ENCODE results near the gene CD82.

CD82 gene

GRCh38 chr11:44528103-44528502 lies 37.4 kb upstream of the CD82 start:
- CTCF ChIA-PET = interaction anchor here (0.6 to 1.0 kb wide), 2 partner anchors 11 to 82 kb away, joined by 3 read pairs; no protein-coding TSS in a partner anchor
- H3K36me3 Mint-ChIP-seq = no peaks in the 10 kb centered on the region
- H3K27ac Mint-ChIP-seq = no peak overlapping the region
- H3K4me3 Mint-ChIP-seq = no peak overlapping the region
- peaks cover 17% of the 10 kb centered on the region for H3K27me3 Mint-ChIP-seq
- no peak for DNase-seq
- peaks cover 26% of the 10 kb centered on the region for H3K4me1 Mint-ChIP-seq
- H3K9me3 Mint-ChIP-seq = no peaks in the 10 kb centered on the region

GRCh38 chr11:44528581-44528980 lies 36.9 kb upstream of the CD82 start:
- Mint-ChIP-seq H3K27ac (no peak overlapping the region), H3K36me3 (no peaks in the 10 kb centered on the region), H3K4me3 (no peak overlapping the region), H3K9me3 (no peaks in the 10 kb centered on the region), H3K27me3 (peaks cover 13% of the 10 kb centered on the region), H3K4me1 (peaks cover 25% of the 10 kb centered on the region)
- CTCF ChIA-PET = no interaction called here
- no peak for DNase-seq

GRCh38 chr11:44529895-44530412 lies 35.5 kb upstream of the CD82 start:
- no peak for DNase-seq
- Mint-ChIP-seq H3K36me3 (no peaks in the 10 kb centered on the region), H3K27ac (peak overlapping the region; percentile 92), H3K27me3 (peaks cover 19% of the 10 kb centered on the region), H3K4me3 (no peak overlapping the region), H3K9me3 (no peaks in the 10 kb centered on the region), H3K4me1 (peaks cover 26% of the 10 kb centered on the region)
- CTCF ChIA-PET = interaction anchor here (0.9 kb wide), 1 partner anchor 15 kb away, joined by 4 read pairs; no protein-coding TSS in a partner anchor

- CTCF ChIA-PET = interaction anchor here (0.9 kb wide), 1 partner anchor 15 kb away, joined by 4 read pairs; no protein-coding TSS in a partner anchor
- H3K27me3 Mint-ChIP-seq = peaks cover 18% of the 10 kb centered on the region
- H3K27ac Mint-ChIP-seq = peak overlapping the region; percentile 92
- H3K36me3 Mint-ChIP-seq = no peaks in the 10 kb centered on the region
- no peak overlapping the region for H3K4me3 Mint-ChIP-seq
- DNase-seq = peak; percentile 54
- no peaks in the 10 kb centered on the region for H3K9me3 Mint-ChIP-seq
- peaks cover 26% of the 10 kb centered on the region for H3K4me1 Mint-ChIP-seq
Observed at GRCh38 chr11:44530413-44531115, 34.9 kb upstream of the CD82 start.

GRCh38 chr11:44531116-44531504 lies 34.4 kb upstream of the CD82 start:
- CTCF ChIA-PET = interaction anchor here (0.9 kb wide), 1 partner anchor 14 kb away, joined by 4 read pairs; no protein-coding TSS in a partner anchor
- no peaks in the 10 kb centered on the region for H3K36me3 Mint-ChIP-seq
- peaks cover 18% of the 10 kb centered on the region for H3K27me3 Mint-ChIP-seq
- no peak for DNase-seq
- no peaks in the 10 kb centered on the region for H3K9me3 Mint-ChIP-seq
- no peak overlapping the region for H3K4me3 Mint-ChIP-seq
- H3K4me1 Mint-ChIP-seq = peaks cover 26% of the 10 kb centered on the region
- no peak overlapping the region for H3K27ac Mint-ChIP-seq

- H3K27ac Mint-ChIP-seq = no peak overlapping the region
- CTCF ChIA-PET = interaction anchor here (1.4 to 1.7 kb wide), 2 partner anchors 8 to 15 kb away, joined by 4 read pairs; no protein-coding TSS in a partner anchor
- peaks cover 18% of the 10 kb centered on the region for H3K27me3 Mint-ChIP-seq
- no peaks in the 10 kb centered on the region for H3K9me3 Mint-ChIP-seq
- no peak for DNase-seq
- no peaks in the 10 kb centered on the region for H3K36me3 Mint-ChIP-seq
- no peak overlapping the region for H3K4me3 Mint-ChIP-seq
- peaks cover 26% of the 10 kb centered on the region for H3K4me1 Mint-ChIP-seq
Observed at GRCh38 chr11:44531636-44532035, 33.8 kb upstream of the CD82 start.

- Mint-ChIP-seq H3K4me3 (no peak overlapping the region), H3K36me3 (no peaks in the 10 kb centered on the region), H3K27ac (no peak overlapping the region), H3K9me3 (no peaks in the 10 kb centered on the region), H3K27me3 (peaks cover 17% of the 10 kb centered on the region), H3K4me1 (peaks cover 26% of the 10 kb centered on the region)
- CTCF ChIA-PET = interaction anchor here (1.2 to 1.7 kb wide), 3 partner anchors 9 to 247 kb away, joined by 3 to 4 read pairs (median 4); no protein-coding TSS in a partner anchor
- DNase-seq = no peak
Observed at GRCh38 chr11:44532809-44533208, 32.7 kb upstream of the CD82 start.

- CTCF ChIA-PET = interaction anchor here (0.7 to 1.7 kb wide), 5 partner anchors 10 to 249 kb away, joined by 3 to 12 read pairs (median 3); no protein-coding TSS in a partner anchor
- no peak overlapping the region for H3K27ac Mint-ChIP-seq
Observed at GRCh38 chr11:44533921-44534711, 31.3 kb upstream of the CD82 start.

GRCh38 chr11:44535191-44535980 lies 30.1 kb upstream of the CD82 start:
- Mint-ChIP-seq H3K27me3 (peaks cover 16% of the 10 kb centered on the region), H3K4me3 (no peak overlapping the region), H3K4me1 (peaks cover 15% of the 10 kb centered on the region), H3K9me3 (no peaks in the 10 kb centered on the region), H3K27ac (no peak overlapping the region), H3K36me3 (no peaks in the 10 kb centered on the region)
- DNase-seq = no peak
- CTCF ChIA-PET = interaction anchor here (0.6 to 3.4 kb wide), 9 partner anchors 12 to 402 kb away, joined by 3 to 41 read pairs (median 3); no protein-coding TSS in a partner anchor

More at GRCh38 chr11:44533921-44534711, 31.3 kb upstream of the CD82 start:
- no peak for DNase-seq
- peaks cover 16% of the 10 kb centered on the region for H3K27me3 Mint-ChIP-seq
- no peaks in the 10 kb centered on the region for H3K36me3 Mint-ChIP-seq
- H3K9me3 Mint-ChIP-seq = no peaks in the 10 kb centered on the region
- H3K4me3 Mint-ChIP-seq = no peak overlapping the region
- peaks cover 25% of the 10 kb centered on the region for H3K4me1 Mint-ChIP-seq

GRCh38 chr11:44536788-44537516 lies 28.5 kb upstream of the CD82 start:
- Mint-ChIP-seq H3K4me1 (peaks cover 3% of the 10 kb centered on the region), H3K27me3 (peaks cover 16% of the 10 kb centered on the region), H3K27ac (no peak overlapping the region), H3K4me3 (no peak overlapping the region), H3K9me3 (no peaks in the 10 kb centered on the region), H3K36me3 (no peaks in the 10 kb centered on the region)
- CTCF ChIA-PET = interaction anchor here (1.0 to 3.4 kb wide), 8 partner anchors 10 to 404 kb away, joined by 3 to 41 read pairs (median 4); no protein-coding TSS in a partner anchor
- no peak for DNase-seq

GRCh38 chr11:44537679-44538078 lies 27.8 kb upstream of the CD82 start:
- Mint-ChIP-seq H3K27ac (no peak overlapping the region), H3K4me1 (peaks cover 2% of the 10 kb centered on the region), H3K27me3 (peaks cover 16% of the 10 kb centered on the region), H3K9me3 (no peaks in the 10 kb centered on the region), H3K4me3 (no peak overlapping the region), H3K36me3 (no peaks in the 10 kb centered on the region)
- CTCF ChIA-PET = interaction anchor here (1.0 to 3.4 kb wide), 6 partner anchors 11 to 404 kb away, joined by 3 to 41 read pairs (median 4); no protein-coding TSS in a partner anchor
- DNase-seq = no peak

- CTCF ChIA-PET = interaction anchor here (1.0 to 3.4 kb wide), 9 partner anchors 15 to 428 kb away, joined by 3 to 41 read pairs (median 7); no protein-coding TSS in a partner anchor
- H3K27ac Mint-ChIP-seq = no peak overlapping the region
- peaks cover 16% of the 10 kb centered on the region for H3K27me3 Mint-ChIP-seq
Observed at GRCh38 chr11:44538375-44539054, 26.9 kb upstream of the CD82 start.

More at GRCh38 chr11:44538375-44539054, 26.9 kb upstream of the CD82 start:
- Mint-ChIP-seq H3K4me1 (peaks cover 2% of the 10 kb centered on the region), H3K9me3 (no peaks in the 10 kb centered on the region), H3K36me3 (no peaks in the 10 kb centered on the region), H3K4me3 (no peak overlapping the region)
- peak; percentile 81 for DNase-seq
